K562 (cell line): ENCODE results near the gene FAM24A. TPM values are rescaled to one million over a fixed set of nuclear protein-coding genes. Genes with fewer than 3 reads are reported as not detected.
A peak's percentile ranks its signal among the peaks of the same experiment; 100 is the strongest.

Source experiments
- ATAC-seq: fragments of 200-7000 bp; cut with Tn5 transposase; 3 replicates; pipeline ENCODE4 v1.9.1; 2020; ENCODE audit warnings: moderate library complexity
- BruUV-seq: library from RNA; stranded (reverse); fragments of 400-500 nt; replicated peaks from 2 replicates; lab custom pipeline; 2021; lab: Mats Ljungman, UMichigan
- CTCF ChIA-PET: fragments of 300-600 bp; formaldehyde crosslinking; extraction: SDS; loops from one replicate; lab custom pipeline; 2021; ENCODE audit warnings: low intra/inter-chr PET ratio; lab: Yijun Ruan, JAX
- POLR2A ChIA-PET: fragments of 300-600, 350-650 bp; sonication (Branson Sonifier 250); formaldehyde crosslinking; extraction: SDS; loops from one replicate; lab custom pipeline; 2021; ENCODE audit warnings: antibody characterized with exemption, inconsistent platforms; lab: Yijun Ruan, JAX
- DNase-seq, 4 experiments: peaks; one replicate each; pipeline versions ENCODE4 v3.0.0 to v3.0.0-alpha.2; 2011 to 2018; ENCODE audit warnings: low spot score in 3 of 4, mixed read lengths in 3 of 4; ENCODE audit errors: extremely low read depth in 1 of 4
- FAIRE-seq: peaks from 2 replicates; lab custom pipeline; 2011; peaks lifted over from hg19 to GRCh38; lab: Jason Lieb, UNC
- H2AFZ ChIP-seq: 2 replicates; pipeline ENCODE4 v1.6.0; 2011; ENCODE audit warnings: low read depth, low read length, control low read depth, inconsistent platforms
- H3K27ac ChIP-seq: fragments of 200-600 bp; 3 replicates; pipeline ENCODE4 v1.8.0; 2011; ENCODE audit warnings: low read depth, mild to moderate bottlenecking, control low read depth, inconsistent platforms, low read length, moderate library complexity, mixed read lengths; ENCODE audit errors: extremely low read depth
- H3K27me3 ChIP-seq, 2 experiments: fragments of 300-600 bp in 1 of 2; 2 replicates in 1 of 2; 3 replicates in 1 of 2; pipeline versions ENCODE4 v1.6.0 to v1.8.0; 2011; ENCODE audit warnings: inconsistent platforms in 2 of 2, low read length in 2 of 2, mild to moderate bottlenecking in 1 of 2, mixed read lengths in 1 of 2, moderate library complexity in 1 of 2; ENCODE audit not compliant: control insufficient read depth in 2 of 2, insufficient read depth in 2 of 2
- H3K36me3 ChIP-seq: fragments of 300-600 bp; 3 replicates; pipeline ENCODE4 v1.8.0; 2011; ENCODE audit warnings: mild to moderate bottlenecking, low read length, inconsistent platforms; ENCODE audit not compliant: control insufficient read depth, insufficient read depth
- H3K4me1 ChIP-seq, 2 experiments: fragments of 200-600 bp in 1 of 2; replicated peaks in 1 of 2; 2 replicates in 1 of 2; 3 replicates in 1 of 2; pipeline versions ENCODE4 v1.5.1 to v1.8.0; 2011; ENCODE audit warnings: inconsistent platforms in 2 of 2, low read length in 2 of 2, mild to moderate bottlenecking in 1 of 2, mixed read lengths in 1 of 2, moderate library complexity in 1 of 2; ENCODE audit not compliant: control insufficient read depth in 2 of 2, insufficient read depth in 2 of 2
- H3K4me2 ChIP-seq: 2 replicates; pipeline ENCODE4 v1.6.1; 2011; ENCODE audit warnings: low read length, control low read depth, inconsistent platforms, mixed read lengths; ENCODE audit not compliant: insufficient read depth
- H3K4me3 ChIP-seq: fragments of 200-600 bp; sonication (generic), shearing (Covaris generic); 2 replicates; pipeline ENCODE4 v1.5.1; 2016; ENCODE audit warnings: control low read depth, inconsistent platforms
- H3K79me2 ChIP-seq: fragments of 200-600 bp; 3 replicates; pipeline ENCODE4 v1.8.0; 2011; ENCODE audit warnings: low read length, inconsistent platforms; ENCODE audit not compliant: control insufficient read depth, insufficient read depth
- H3K9ac ChIP-seq, 2 experiments: 2 replicates each; pipeline versions ENCODE4 v1.6.0 to v1.6.1; 2011; ENCODE audit warnings: low read depth in 2 of 2, low read length in 2 of 2, control low read depth in 1 of 2, inconsistent platforms in 1 of 2, mild to moderate bottlenecking in 1 of 2, mixed read lengths in 1 of 2; ENCODE audit not compliant: insufficient read depth in 1 of 2
- H3K9me1 ChIP-seq: one replicate; pipeline ENCODE4 v1.6.0; 2011; ENCODE audit warnings: inconsistent platforms, mild to moderate bottlenecking, low read length, moderate library complexity; ENCODE audit not compliant: control insufficient read depth, insufficient read depth
- H3K9me3 ChIP-seq: replicated peaks from 2 replicates; pipeline ENCODE4 v1.5.1; 2011; ENCODE audit warnings: low read depth, low read length, inconsistent platforms; ENCODE audit not compliant: control insufficient read depth, insufficient read depth
- H4K20me1 ChIP-seq: replicated peaks from 2 replicates; pipeline ENCODE4 v1.6.1; 2011; ENCODE audit warnings: low read length, inconsistent platforms, mixed read lengths; ENCODE audit not compliant: control insufficient read depth, insufficient read depth
- ATF1 ChIP-seq, 2 experiments: fragments of 450-650 bp in 1 of 2; IDR thresholded peaks; 2 replicates each; pipeline ENCODE4 v1.6.1; 2016; ENCODE audit warnings: missing compliant biosample characterization in 1 of 2, missing genetic modification characterization in 1 of 2
- CBX2 ChIP-seq: fragments of 200-600 bp; sonication (generic); IDR thresholded peaks from one replicate; pipeline ENCODE4 v1.6.1; 2012; ENCODE audit warnings: mild to moderate bottlenecking, low read length, inconsistent platforms; ENCODE audit not compliant: insufficient read depth, poor library complexity, severe bottlenecking
- CHD1 ChIP-seq: fragments of 200-600 bp; sonication (generic); IDR thresholded peaks from one replicate; pipeline ENCODE4 v1.6.1; 2012; ENCODE audit warnings: mild to moderate bottlenecking, moderate library complexity, low read length, inconsistent platforms
- CHD2 ChIP-seq: IDR thresholded peaks from 2 replicates; pipeline ENCODE4 v1.6.1; 2011; ENCODE audit warnings: low read depth, low read length
- HLTF ChIP-seq: fragments of 450-650 bp; IDR thresholded peaks from 2 replicates; pipeline ENCODE4 v1.6.1; 2016
- SPI1 ChIP-seq: IDR thresholded peaks from 2 replicates; pipeline ENCODE4 v1.6.1; 2011; ENCODE audit warnings: low read depth, low read length, control low read depth, borderline replicate concordance
- TARDBP ChIP-seq: fragments of 450-650 bp; IDR thresholded peaks from 2 replicates; pipeline ENCODE4 v1.6.1; 2016
- ZBTB1 ChIP-seq: sonication (generic); formaldehyde crosslinking; IDR thresholded peaks from 2 replicates; pipeline ENCODE4 v1.8.1; 2023; ENCODE audit warnings: missing genetic modification reagents, low read depth, mild to moderate bottlenecking, borderline replicate concordance
- ZEB2 ChIP-seq: fragments of 450-650 bp; IDR thresholded peaks from 2 replicates; pipeline ENCODE4 v1.6.1; 2016
- WGBS: fragments of 100-300 bp; shearing (Covaris generic); methylation state at CpG from one replicate; pipeline ENCODE4 v1.1.6; 2016; ENCODE audit warnings: low coverage, mixed read lengths; ENCODE audit not compliant: insufficient coverage; ENCODE audit errors: missing lambda C conversion rate; 5-methylcytosine and 5-hydroxymethylcytosine counted together
- in situ Hi-C: fragments of 300-500 bp; cut with MboI; formaldehyde crosslinking; loops from 4 replicates; pipeline ENCODE4 v1.15.0; 2018; ENCODE audit warnings: inconsistent platforms, mixed read lengths
- intact Hi-C: fragments of 100-400 bp; cut with micrococcal nuclease; formaldehyde crosslinking; loops from 2 replicates; pipeline ENCODE4 v1.14.2; 2022
- polyA plus RNA-seq, 8 experiments: library from polyadenylated mRNA; depleted of rRNA in 4 of 8; stranded (reverse) in 5 of 8; unstranded in 3 of 8; fragments of >200 nt; fragmentation: Nextera tagmentation in 2 of 8; fragmentation: Illumina TruSeq in 1 of 8; extraction: Ambion mirVana in 2 of 8; extraction: Trizol in 1 of 8; gene quantifications; 2 replicates each; pipeline versions ENCODE4 v1.2.1 to v1.2.3, GENCODE V29; 2011 to 2014; ENCODE audit warnings: inconsistent platforms in 1 of 8, missing spikeins in 1 of 8
- total RNA-seq, 7 experiments: library from RNA; depleted of rRNA in 6 of 7; stranded (reverse); fragments of >200 nt in 6 of 7; fragmentation: Illumina TruSeq in 2 of 7; extraction: Trizol in 2 of 7; gene quantifications; 2 replicates each; pipeline versions ENCODE4 v1.2.1 to v1.2.3, GENCODE V29; 2011 to 2021; ENCODE audit warnings: low replicate concordance in 1 of 7
- TF ChIP-seq, protein P1 (sequence below): fragments of 250-450 bp; sonication (Bioruptor Pico); IDR thresholded peaks from 2 replicates; pipeline ENCODE4 v1.5.0; 2020; ENCODE audit warnings: mild to moderate bottlenecking
- TF ChIP-seq, protein P2 (sequence below): IDR thresholded peaks from 2 replicates; pipeline ENCODE4 v1.6.1; 2016; ENCODE audit warnings: missing genetic modification characterization, missing compliant biosample characterization

FAM24A gene
- total and polyA plus RNA-seq, 9 of the 15 experiments (the other 6 are each of a cell fraction or from before 2014, with no cell fraction given): not detected

GRCh38 chr10:122878799-122879338, 31.5 kb upstream of the FAM24A start:
- intact Hi-C loops (loop anchor here (5.0 kb wide), 1 partner anchor 73 kb away; the partner anchor contains the start of gene C10orf88), in situ Hi-C loops (no loop called here)
- H3K27ac ChIP-seq: peak overlapping the region; percentile 90
- 0% methylated on average over 10 of the region's 14 CpGs for WGBS
- H3K36me3 ChIP-seq: peaks cover 27% of the 10 kb centered on the region; the same call in 1 of the 3 replicates
- peak overlapping the region; percentile 96 for H2AFZ ChIP-seq
- H3K4me1 ChIP-seq: peaks cover 9 to 24% of the 10 kb centered on the region in 2 experiments
- H3K27me3 ChIP-seq: no peaks in the 10 kb centered on the region
- ATAC-seq (peak; percentile 28), DNase-seq (no peak), FAIRE-seq (no peak)
- peak overlapping the region; percentile 92 for H3K4me2 ChIP-seq
- TF ChIP-seq ZEB2 (0 out of 2 replicates have a peak, but pooled peaks have one; percentile 21), ATF1 (CRISPR knock-in tag; IDR thresholded peaks at IDR 0.05) (no peak), ATF1 (tag; IDR thresholded peaks at IDR 0.05) (no peak), HLTF (no peak), CHD1 (peak; percentile 15), TARDBP (no peak), CBX2 (no peak), CHD2 (peak; percentile 36; the same call in 1 of the 2 replicates), SPI1 (0 out of 2 replicates have a peak, but pooled peaks have one; percentile 16), ZBTB1 (CRISPR knock-in tag) (0 out of 2 replicates have a peak, but pooled peaks have one; percentile 37)
- TF ChIP-seq, protein P1, sequence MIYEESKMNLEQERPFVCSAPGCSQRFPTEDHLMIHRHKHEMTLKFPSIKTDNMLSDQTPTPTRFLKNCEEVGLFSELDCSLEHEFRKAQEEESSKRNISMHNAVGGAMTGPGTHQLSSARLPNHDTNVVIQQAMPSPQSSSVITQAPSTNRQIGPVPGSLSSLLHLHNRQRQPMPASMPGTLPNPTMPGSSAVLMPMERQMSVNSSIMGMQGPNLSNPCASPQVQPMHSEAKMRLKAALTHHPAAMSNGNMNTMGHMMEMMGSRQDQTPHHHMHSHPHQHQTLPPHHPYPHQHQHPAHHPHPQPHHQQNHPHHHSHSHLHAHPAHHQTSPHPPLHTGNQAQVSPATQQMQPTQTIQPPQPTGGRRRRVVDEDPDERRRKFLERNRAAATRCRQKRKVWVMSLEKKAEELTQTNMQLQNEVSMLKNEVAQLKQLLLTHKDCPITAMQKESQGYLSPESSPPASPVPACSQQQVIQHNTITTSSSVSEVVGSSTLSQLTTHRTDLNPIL (CRISPR knock-in tag): no peak
- TF ChIP-seq, protein P2, sequence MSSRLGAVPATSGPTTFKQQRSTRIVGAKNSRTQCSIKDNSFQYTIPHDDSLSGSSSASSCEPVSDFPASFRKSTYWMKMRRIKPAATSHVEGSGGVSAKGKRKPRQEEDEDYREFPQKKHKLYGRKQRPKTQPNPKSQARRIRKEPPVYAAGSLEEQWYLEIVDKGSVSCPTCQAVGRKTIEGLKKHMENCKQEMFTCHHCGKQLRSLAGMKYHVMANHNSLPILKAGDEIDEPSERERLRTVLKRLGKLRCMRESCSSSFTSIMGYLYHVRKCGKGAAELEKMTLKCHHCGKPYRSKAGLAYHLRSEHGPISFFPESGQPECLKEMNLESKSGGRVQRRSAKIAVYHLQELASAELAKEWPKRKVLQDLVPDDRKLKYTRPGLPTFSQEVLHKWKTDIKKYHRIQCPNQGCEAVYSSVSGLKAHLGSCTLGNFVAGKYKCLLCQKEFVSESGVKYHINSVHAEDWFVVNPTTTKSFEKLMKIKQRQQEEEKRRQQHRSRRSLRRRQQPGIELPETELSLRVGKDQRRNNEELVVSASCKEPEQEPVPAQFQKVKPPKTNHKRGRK: no peak
- ChIA-PET POLR2A (no interaction called here), CTCF (no interaction called here)
- peak overlapping the region; percentile 59 for H3K4me3 ChIP-seq
- no peaks in the 10 kb centered on the region for H3K9me3 ChIP-seq
- peak overlapping the region; percentile 81 to 93 for H3K9ac ChIP-seq
- H3K9me1 ChIP-seq: peaks cover 3% of the 10 kb centered on the region
- BruUV-seq: TSS peak; percentile 71
- H4K20me1 ChIP-seq: no peaks in the 10 kb centered on the region
- peaks cover 63% of the 10 kb centered on the region for H3K79me2 ChIP-seq
